ENCODE measurements around the gene SOS2.

Gene SOS2

DNA sequence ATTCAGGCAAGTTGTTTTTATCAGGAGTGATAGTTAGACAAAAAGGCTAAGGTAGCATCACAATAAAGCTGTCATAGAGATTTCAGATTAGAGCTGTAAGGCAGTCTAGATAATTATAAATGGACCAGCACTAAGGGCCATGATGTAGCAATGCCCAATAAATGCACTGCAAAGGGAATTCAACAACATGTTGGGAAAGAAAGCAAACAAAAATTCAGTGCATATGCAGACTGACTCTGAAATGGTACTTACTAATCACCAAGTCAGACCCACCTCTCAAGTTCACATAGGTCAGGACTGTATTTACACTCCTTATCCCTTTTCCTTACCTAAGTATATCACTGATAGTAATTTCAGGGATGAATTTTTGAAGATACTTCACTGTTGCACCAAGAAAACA lies 33.7 kb upstream of the SOS2 start:
- Histone ChIP-seq H3K4me2 (ENCODE audit: low read depth, low read length) (no peak overlapping the region), H3K79me2 (ENCODE audit: low read length) (no peaks in the 10 kb centered on the region), H3K36me3 (replicated peaks; ENCODE audit: insufficient read depth, low read length) (no peaks in the 10 kb centered on the region), H3K9me2 (replicated peaks; ENCODE audit: insufficient read depth, low read length) (no peaks in the 10 kb centered on the region), H3K9me3 (replicated peaks; ENCODE audit: insufficient read depth, low read length) (no peaks in the 10 kb centered on the region), H3K27me3 (replicated peaks; ENCODE audit: insufficient read depth, low read length) (no peaks in the 10 kb centered on the region), H3K4me1 (ENCODE audit: low read length) (no peaks in the 10 kb centered on the region), H3K4me3 (ENCODE audit: low read length) (no peak overlapping the region), H4K20me1 (ENCODE audit: insufficient read depth, low read length) (no peaks in the 10 kb centered on the region), H3K27ac (ENCODE audit: low read length) (no peak overlapping the region), H2AFZ (ENCODE audit: low read length) (no peak overlapping the region), H3K9ac (ENCODE audit: low read length) (no peak overlapping the region), H3F3A (ENCODE audit: insufficient read depth, low read length) (no peaks in the 10 kb centered on the region)
- no peak for DNase-seq
- TF ChIP-seq, protein P1, sequence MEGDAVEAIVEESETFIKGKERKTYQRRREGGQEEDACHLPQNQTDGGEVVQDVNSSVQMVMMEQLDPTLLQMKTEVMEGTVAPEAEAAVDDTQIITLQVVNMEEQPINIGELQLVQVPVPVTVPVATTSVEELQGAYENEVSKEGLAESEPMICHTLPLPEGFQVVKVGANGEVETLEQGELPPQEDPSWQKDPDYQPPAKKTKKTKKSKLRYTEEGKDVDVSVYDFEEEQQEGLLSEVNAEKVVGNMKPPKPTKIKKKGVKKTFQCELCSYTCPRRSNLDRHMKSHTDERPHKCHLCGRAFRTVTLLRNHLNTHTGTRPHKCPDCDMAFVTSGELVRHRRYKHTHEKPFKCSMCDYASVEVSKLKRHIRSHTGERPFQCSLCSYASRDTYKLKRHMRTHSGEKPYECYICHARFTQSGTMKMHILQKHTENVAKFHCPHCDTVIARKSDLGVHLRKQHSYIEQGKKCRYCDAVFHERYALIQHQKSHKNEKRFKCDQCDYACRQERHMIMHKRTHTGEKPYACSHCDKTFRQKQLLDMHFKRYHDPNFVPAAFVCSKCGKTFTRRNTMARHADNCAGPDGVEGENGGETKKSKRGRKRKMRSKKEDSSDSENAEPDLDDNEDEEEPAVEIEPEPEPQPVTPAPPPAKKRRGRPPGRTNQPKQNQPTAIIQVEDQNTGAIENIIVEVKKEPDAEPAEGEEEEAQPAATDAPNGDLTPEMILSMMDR (IDR thresholded peaks at IDR 0.05; ENCODE audit: low read length): no peak
- no peak for TF ChIP-seq EZH2 (optimal IDR thresholded peaks at IDR 0.05; ENCODE audit: low read depth, low read length)
- no peak for TF ChIP-seq EZH2phosphoT487 (IDR thresholded peaks at IDR 0.05; ENCODE audit: low read length)

DNA sequence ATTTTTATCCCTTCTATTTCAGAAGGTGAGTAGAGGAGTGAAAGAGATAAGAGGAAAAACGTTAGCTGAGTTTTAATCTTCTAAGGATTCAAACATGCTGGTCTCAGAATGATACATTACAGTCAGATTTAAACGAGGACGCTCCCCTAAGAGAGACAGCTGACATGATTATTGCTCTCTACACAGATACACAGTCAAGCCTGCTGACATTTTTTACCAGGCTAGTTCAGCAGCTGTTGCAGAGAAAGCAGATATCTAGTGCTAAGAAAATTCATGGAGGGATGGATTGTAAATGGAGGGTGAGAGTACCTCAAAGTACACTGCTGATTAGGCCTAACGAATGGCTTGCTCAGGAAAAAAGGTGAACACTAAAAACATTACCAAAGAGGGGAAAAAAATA lies 31.9 kb upstream of the SOS2 start:
- H4K20me1 ChIP-seq (ENCODE audit: insufficient read depth, low read length): no peaks in the 10 kb centered on the region
- H3K36me3 ChIP-seq (replicated peaks; ENCODE audit: insufficient read depth, low read length): no peaks in the 10 kb centered on the region
- H3K9me2 ChIP-seq (replicated peaks; ENCODE audit: insufficient read depth, low read length): no peaks in the 10 kb centered on the region
- H3K79me2 ChIP-seq (ENCODE audit: low read length): no peaks in the 10 kb centered on the region
- no peaks in the 10 kb centered on the region for H3K4me1 ChIP-seq (ENCODE audit: low read length)
- no peaks in the 10 kb centered on the region for H3F3A ChIP-seq (ENCODE audit: insufficient read depth, low read length)
- H3K4me2 ChIP-seq (ENCODE audit: low read depth, low read length): no peak overlapping the region
- H3K27ac ChIP-seq (ENCODE audit: low read length): no peak overlapping the region
- no peaks in the 10 kb centered on the region for H3K27me3 ChIP-seq (replicated peaks; ENCODE audit: insufficient read depth, low read length)
- no peak overlapping the region for H3K4me3 ChIP-seq (ENCODE audit: low read length)
- no peak for DNase-seq
- no peak overlapping the region for H2AFZ ChIP-seq (ENCODE audit: low read length)
- TF ChIP-seq EZH2 (optimal IDR thresholded peaks at IDR 0.05; ENCODE audit: low read depth, low read length) (no peak), EZH2phosphoT487 (IDR thresholded peaks at IDR 0.05; ENCODE audit: low read length) (no peak)
- TF ChIP-seq, protein P1 (IDR thresholded peaks at IDR 0.05; ENCODE audit: low read length): no peak
- H3K9me3 ChIP-seq (replicated peaks; ENCODE audit: insufficient read depth, low read length): no peaks in the 10 kb centered on the region
- no peak overlapping the region for H3K9ac ChIP-seq (ENCODE audit: low read length)

DNA sequence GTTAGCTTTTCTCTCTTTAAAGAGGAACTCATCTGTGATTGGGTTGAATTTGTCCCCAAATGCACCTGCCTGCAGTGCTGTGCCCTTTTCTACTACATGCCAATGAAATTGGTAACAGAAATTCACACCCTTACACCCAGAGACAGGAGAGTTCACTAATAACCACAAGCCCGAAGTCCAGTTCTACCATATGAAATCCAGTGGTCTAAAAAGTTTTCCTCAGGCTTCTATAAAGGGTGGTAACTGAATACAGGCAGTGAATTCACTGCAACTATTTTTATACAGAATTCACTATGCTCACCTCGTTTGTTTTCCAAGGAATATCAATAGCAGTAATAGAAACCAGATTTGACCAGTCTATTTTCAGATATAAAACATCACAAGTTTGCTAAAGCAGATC lies 31.5 kb upstream of the SOS2 start:
- no peaks in the 10 kb centered on the region for H3K79me2 ChIP-seq (ENCODE audit: low read length)
- H3F3A ChIP-seq (ENCODE audit: insufficient read depth, low read length): no peaks in the 10 kb centered on the region
- no peaks in the 10 kb centered on the region for H3K27me3 ChIP-seq (replicated peaks; ENCODE audit: insufficient read depth, low read length)
- H3K4me1 ChIP-seq (ENCODE audit: low read length): no peaks in the 10 kb centered on the region
- H3K9me3 ChIP-seq (replicated peaks; ENCODE audit: insufficient read depth, low read length): no peaks in the 10 kb centered on the region
- H2AFZ ChIP-seq (ENCODE audit: low read length): no peak overlapping the region
- H3K4me3 ChIP-seq (ENCODE audit: low read length): no peak overlapping the region
- TF ChIP-seq EZH2 (optimal IDR thresholded peaks at IDR 0.05; ENCODE audit: low read depth, low read length): no peak
- TF ChIP-seq, protein P1 (IDR thresholded peaks at IDR 0.05; ENCODE audit: low read length): no peak
- TF ChIP-seq EZH2phosphoT487 (IDR thresholded peaks at IDR 0.05; ENCODE audit: low read length): no peak
- no peak for DNase-seq
- no peak overlapping the region for H3K9ac ChIP-seq (ENCODE audit: low read length)
- H3K4me2 ChIP-seq (ENCODE audit: low read depth, low read length): no peak overlapping the region
- H3K27ac ChIP-seq (ENCODE audit: low read length): no peak overlapping the region
- no peaks in the 10 kb centered on the region for H4K20me1 ChIP-seq (ENCODE audit: insufficient read depth, low read length)
- no peaks in the 10 kb centered on the region for H3K36me3 ChIP-seq (replicated peaks; ENCODE audit: insufficient read depth, low read length)
- no peaks in the 10 kb centered on the region for H3K9me2 ChIP-seq (replicated peaks; ENCODE audit: insufficient read depth, low read length)

All from MM.1S (cell line).